Smooth muscle cell (in vitro differentiated cells): ENCODE results near the gene MMP7. TPM values are rescaled to one million over a fixed set of nuclear protein-coding genes. Genes with fewer than 3 reads are reported as not detected.

Experiments used
- DNase-seq: peaks from one replicate; lab custom pipeline; 2025; ENCODE audit not compliant: unreplicated experiment; lab: John Stamatoyannopoulos, UW
- H2AFZ ChIP-seq: fragments of 200-600 bp; sonication (generic); 2 replicates; pipeline ENCODE4 v1.6.0; 2016; ENCODE audit warnings: antibody characterized with exemption, low read depth, mild to moderate bottlenecking
- H3F3A ChIP-seq: fragments of 200-600 bp; sonication (generic); 2 replicates; pipeline ENCODE4 v1.6.0; 2017; ENCODE audit warnings: antibody characterized with exemption, low read depth
- H3K27ac ChIP-seq: fragments of 200-600 bp; sonication (generic); 2 replicates; pipeline ENCODE4 v1.5.1; 2016; ENCODE audit warnings: low read depth, mild to moderate bottlenecking
- H3K27me3 ChIP-seq: fragments of 200-600 bp; sonication (generic); 2 replicates; pipeline ENCODE4 v1.6.1; 2016; ENCODE audit warnings: low read depth, mild to moderate bottlenecking
- H3K36me3 ChIP-seq: fragments of 200-600 bp; sonication (generic); 2 replicates; pipeline ENCODE4 v1.5.1; 2016; ENCODE audit warnings: low read depth
- H3K4me1 ChIP-seq: fragments of 200-600 bp; sonication (generic); 2 replicates; pipeline ENCODE4 v1.5.1; 2016; ENCODE audit warnings: low read depth
- H3K4me2 ChIP-seq: fragments of 200-600 bp; sonication (generic); 2 replicates; pipeline ENCODE4 v1.6.0; 2016; ENCODE audit warnings: mild to moderate bottlenecking
- H3K4me3 ChIP-seq: fragments of 200-600 bp; sonication (generic); 2 replicates; pipeline ENCODE4 v1.5.1; 2016; ENCODE audit warnings: mild to moderate bottlenecking
- H3K79me2 ChIP-seq: fragments of 200-600 bp; sonication (generic); 2 replicates; pipeline ENCODE4 v1.6.0; 2016; ENCODE audit warnings: low read depth, mild to moderate bottlenecking
- H3K9ac ChIP-seq: fragments of 200-600 bp; sonication (generic); 2 replicates; pipeline ENCODE4 v1.6.0; 2016; ENCODE audit warnings: low read depth
- H3K9me3 ChIP-seq: fragments of 200-600 bp; sonication (generic); replicated peaks from 2 replicates; pipeline ENCODE4 v1.5.1; 2016; ENCODE audit warnings: low read depth
- H4K20me1 ChIP-seq: fragments of 200-600 bp; sonication (generic); 2 replicates; pipeline ENCODE4 v1.6.0; 2016; ENCODE audit warnings: low read depth
- WGBS: methylation state at CpG from one replicate; pipeline ENCODE4 v1.1.7; 2016; ENCODE audit warnings: low lambda C conversion rate; 5-methylcytosine and 5-hydroxymethylcytosine counted together
- polyA plus RNA-seq: library from polyadenylated mRNA; unstranded; fragments of >200 nt; fragmentation: Nextera tagmentation; extraction: Ambion mirVana; gene quantifications from 2 replicates; pipeline ENCODE4 v1.2.1, GENCODE V29; 2016
- total RNA-seq: library from RNA; depleted of rRNA; stranded (reverse); fragments of >200 nt; gene quantifications from 2 replicates; pipeline ENCODE4 v1.2.3, GENCODE V29; 2014
- TF ChIP-seq, protein P1 (sequence below): fragments of 200-600 bp; sonication (generic); IDR thresholded peaks from 2 replicates; pipeline ENCODE4 v1.5.1; 2017; ENCODE audit warnings: borderline replicate concordance, mild to moderate bottlenecking, antibody characterized with exemption; ENCODE audit not compliant: insufficient read depth, poor library complexity, severe bottlenecking

Gene MMP7
- total and polyA plus RNA-seq, 2 experiments from 2014 or later: 8.0 to 16.4 TPM

- TF ChIP-seq, protein P1, sequence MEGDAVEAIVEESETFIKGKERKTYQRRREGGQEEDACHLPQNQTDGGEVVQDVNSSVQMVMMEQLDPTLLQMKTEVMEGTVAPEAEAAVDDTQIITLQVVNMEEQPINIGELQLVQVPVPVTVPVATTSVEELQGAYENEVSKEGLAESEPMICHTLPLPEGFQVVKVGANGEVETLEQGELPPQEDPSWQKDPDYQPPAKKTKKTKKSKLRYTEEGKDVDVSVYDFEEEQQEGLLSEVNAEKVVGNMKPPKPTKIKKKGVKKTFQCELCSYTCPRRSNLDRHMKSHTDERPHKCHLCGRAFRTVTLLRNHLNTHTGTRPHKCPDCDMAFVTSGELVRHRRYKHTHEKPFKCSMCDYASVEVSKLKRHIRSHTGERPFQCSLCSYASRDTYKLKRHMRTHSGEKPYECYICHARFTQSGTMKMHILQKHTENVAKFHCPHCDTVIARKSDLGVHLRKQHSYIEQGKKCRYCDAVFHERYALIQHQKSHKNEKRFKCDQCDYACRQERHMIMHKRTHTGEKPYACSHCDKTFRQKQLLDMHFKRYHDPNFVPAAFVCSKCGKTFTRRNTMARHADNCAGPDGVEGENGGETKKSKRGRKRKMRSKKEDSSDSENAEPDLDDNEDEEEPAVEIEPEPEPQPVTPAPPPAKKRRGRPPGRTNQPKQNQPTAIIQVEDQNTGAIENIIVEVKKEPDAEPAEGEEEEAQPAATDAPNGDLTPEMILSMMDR: no peak
- whole genome bisulfite sequencing: 88% methylated on average over 4 of the region's 4 CpGs
These were observed 58.4 kb downstream of the MMP7 start for GRCh38 chr11:102472127-102472526.

GRCh38 chr11:102471474-102471873, 59.1 kb downstream of the MMP7 start:
- Histone ChIP-seq H3K79me2 (no peaks in the 10 kb centered on the region), H3K9ac (no peak overlapping the region), H3K4me2 (no peak overlapping the region), H3K4me3 (no peak overlapping the region), H4K20me1 (no peaks in the 10 kb centered on the region), H3K36me3 (no peaks in the 10 kb centered on the region), H3K27me3 (no peaks in the 10 kb centered on the region), H3K9me3 (no peaks in the 10 kb centered on the region), H2AFZ (no peak overlapping the region), H3K4me1 (peaks cover 4% of the 10 kb centered on the region), H3F3A (no peaks in the 10 kb centered on the region), H3K27ac (no peak overlapping the region)
- TF ChIP-seq, protein P1: no peak
- no peak for DNase-seq

More at GRCh38 chr11:102472127-102472526, 58.4 kb downstream of the MMP7 start:
- no peak overlapping the region for H3K4me2 ChIP-seq
- H3K27me3 ChIP-seq: no peaks in the 10 kb centered on the region
- H3K9me3 ChIP-seq: no peaks in the 10 kb centered on the region
- H3K9ac ChIP-seq: no peak overlapping the region
- no peaks in the 10 kb centered on the region for H3F3A ChIP-seq
- no peak overlapping the region for H2AFZ ChIP-seq
- H3K79me2 ChIP-seq: no peaks in the 10 kb centered on the region
- H4K20me1 ChIP-seq: no peaks in the 10 kb centered on the region
- peaks cover 11% of the 10 kb centered on the region for H3K4me1 ChIP-seq
- H3K27ac ChIP-seq: no peak overlapping the region
- no peak overlapping the region for H3K4me3 ChIP-seq
- DNase-seq: no peak
- no peaks in the 10 kb centered on the region for H3K36me3 ChIP-seq

Other genes starting within 250 kb of the MMP7 start
- 1.6 and 1.7 TPM in 2 replicates for gene BIRC3, start 213.3 kb downstream of the MMP7 start, total RNA-seq
- 0.74 and 0.94 TPM in 2 replicates for gene BIRC3, start 213.3 kb downstream of the MMP7 start, polyA plus RNA-seq
- 170 and 174 TPM in 2 replicates for gene BIRC2, start 183.5 kb downstream of the MMP7 start, total RNA-seq
- gene BIRC2, start 183.5 kb downstream of the MMP7 start, polyA plus RNA-seq: 38.6 and 46.3 TPM in 2 replicates
- gene TMEM123, start 78.0 kb downstream of the MMP7 start, total RNA-seq: 77.6 and 78.8 TPM in 2 replicates
- gene TMEM123, start 78.0 kb downstream of the MMP7 start, polyA plus RNA-seq: 38.8 and 55.8 TPM in 2 replicates
- 0.49 TPM in 1 of 2 replicates, not detected in the other for gene MMP20, start 94.6 kb upstream of the MMP7 start, total RNA-seq
- gene MMP20, start 94.6 kb upstream of the MMP7 start, polyA plus RNA-seq: 0.46 and 0.87 TPM in 2 replicates
- not detected in 2 replicates for gene MMP27, start 175.0 kb upstream of the MMP7 start, total RNA-seq
- gene MMP27, start 175.0 kb upstream of the MMP7 start, polyA plus RNA-seq: not detected in 2 replicates
- 0.81 TPM in 1 of 2 replicates, not detected in the other for gene MMP8, start 194.2 kb upstream of the MMP7 start, total RNA-seq
- gene MMP8, start 194.2 kb upstream of the MMP7 start, polyA plus RNA-seq: not detected in 2 replicates
- 4.0 and 7.3 TPM in 2 replicates for gene MMP10, start 249.9 kb upstream of the MMP7 start, total RNA-seq
- gene MMP10, start 249.9 kb upstream of the MMP7 start, polyA plus RNA-seq: 1.1 and 6.7 TPM in 2 replicates